SK-N-DZ (cell line): ENCODE measurements around the gene DSCAML1.

Experiments used
- DNase-seq: peaks from one replicate; pipeline ENCODE4 v3.0.0-alpha.2; 2015; ENCODE audit warnings: low spot score

Gene DSCAML1

DNA sequence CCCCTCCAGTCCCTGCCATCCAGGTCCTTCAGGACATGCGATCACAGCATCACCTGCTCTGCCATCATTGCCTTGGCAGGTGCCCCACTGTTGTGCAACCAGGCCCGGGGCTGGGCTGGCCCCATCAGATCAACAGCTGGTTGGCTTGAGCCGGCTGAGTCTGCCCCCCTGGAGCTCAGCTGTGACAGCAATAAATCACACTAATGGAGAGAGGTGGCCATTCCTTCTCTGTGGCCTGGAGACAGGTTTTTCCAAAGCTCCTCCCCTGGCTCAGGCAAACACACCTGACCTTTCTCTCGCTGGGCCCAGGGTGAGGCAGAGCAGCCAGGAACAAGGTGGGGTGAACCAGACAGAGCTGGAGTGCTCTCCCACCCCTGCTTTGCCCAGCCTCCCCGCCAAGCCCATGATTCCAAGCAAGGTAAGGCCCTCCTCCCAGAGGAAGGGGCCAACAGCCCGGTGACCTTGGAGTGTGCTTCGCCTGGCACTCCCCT, 36.4 kb upstream of the DSCAML1 start:
- DNase-seq: no peak

GRCh38 chr11:117832511-117832910, 35.5 kb upstream of the DSCAML1 start:
- DNase-seq: no peak

DNA sequence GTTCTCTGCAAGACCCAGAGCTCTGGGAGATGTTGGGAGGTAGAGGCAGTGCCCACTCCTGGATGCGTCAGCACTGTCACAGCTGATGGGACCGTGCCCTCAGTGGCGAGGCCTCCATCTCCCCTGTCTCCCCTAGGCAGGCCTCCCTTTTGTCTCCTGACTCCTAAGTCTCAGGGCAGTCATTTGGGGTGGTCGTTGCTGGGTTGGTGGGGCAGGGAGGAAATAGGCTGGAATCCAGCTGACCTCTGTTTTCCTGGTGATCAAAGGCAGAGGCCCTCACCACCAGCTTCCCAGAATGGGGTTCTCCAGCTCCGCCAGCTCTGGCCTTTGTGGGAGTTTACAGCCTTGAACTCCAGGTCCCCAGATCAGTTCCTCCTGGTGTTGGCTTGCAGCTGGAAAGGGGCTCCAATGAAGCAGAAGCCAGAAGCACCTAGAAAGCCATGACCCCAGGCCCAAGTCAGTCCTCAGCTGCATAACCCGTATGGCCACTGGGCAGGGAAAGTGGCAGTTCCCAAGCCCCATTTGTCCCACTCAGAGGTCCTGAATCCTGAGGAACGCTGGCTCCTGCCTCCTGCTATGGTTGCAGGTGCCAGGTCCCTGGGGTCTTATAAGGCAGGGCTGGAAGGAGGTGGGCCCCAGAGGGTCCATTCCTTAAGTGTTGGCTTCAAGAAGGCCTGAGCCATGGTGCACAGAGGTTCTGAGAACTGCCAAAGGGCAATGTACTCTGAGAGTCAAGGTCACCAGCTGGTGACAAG, 34.8 kb upstream of the DSCAML1 start:
- no peak for DNase-seq

- DNase-seq: no peak
These were observed 33.8 kb upstream of the DSCAML1 start for GRCh38 chr11:117830674-117831351.

- no peak for DNase-seq
These were observed 33.1 kb upstream of the DSCAML1 start for GRCh38 chr11:117830072-117830471.

- no peak for DNase-seq
These were observed 32.3 kb upstream of the DSCAML1 start for GRCh38 chr11:117829369-117829725.

DNA sequence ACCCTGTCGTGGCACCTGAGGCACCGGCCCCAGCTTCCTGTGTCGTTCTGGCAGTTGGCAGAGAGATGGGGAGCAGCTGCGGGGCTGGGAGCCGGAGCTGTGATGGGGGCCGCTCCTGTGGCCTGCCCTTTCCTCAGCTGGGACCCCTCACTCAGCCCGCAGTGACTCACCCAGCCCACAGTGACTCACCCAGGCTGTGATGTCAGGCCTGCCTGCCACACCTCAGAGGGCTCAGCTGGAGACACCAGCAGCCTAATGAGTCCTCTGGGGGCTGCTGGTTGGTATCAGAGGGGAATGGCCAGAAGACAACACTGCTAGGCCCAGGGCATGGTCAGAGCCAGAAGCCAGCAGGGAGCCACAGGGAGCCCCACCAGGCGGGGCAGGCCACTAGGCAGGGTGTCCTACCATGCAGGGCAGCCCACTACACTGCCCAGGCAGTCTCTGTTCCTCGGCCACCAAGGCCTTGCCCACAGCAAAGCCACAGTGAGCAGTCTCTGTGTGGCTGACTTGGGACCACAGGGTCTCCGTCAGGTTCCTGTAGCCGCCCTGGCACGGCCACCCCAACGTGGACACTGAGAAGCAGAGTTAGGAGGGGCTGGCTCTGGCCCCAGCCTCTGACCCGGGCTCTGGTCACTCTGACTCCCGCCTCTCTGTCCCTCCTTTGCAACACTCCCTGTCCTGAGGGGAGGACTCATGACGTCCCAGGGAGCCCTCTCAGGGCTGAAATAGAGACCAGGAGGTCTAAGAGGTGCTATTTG, 31.8 kb upstream of the DSCAML1 start:
- DNase-seq: no peak

- DNase-seq: no peak
These were observed 30.8 kb upstream of the DSCAML1 start for GRCh38 chr11:117827521-117828511.

GRCh38 chr11:117826832-117827231, 29.8 kb upstream of the DSCAML1 start:
- no peak for DNase-seq

DNA sequence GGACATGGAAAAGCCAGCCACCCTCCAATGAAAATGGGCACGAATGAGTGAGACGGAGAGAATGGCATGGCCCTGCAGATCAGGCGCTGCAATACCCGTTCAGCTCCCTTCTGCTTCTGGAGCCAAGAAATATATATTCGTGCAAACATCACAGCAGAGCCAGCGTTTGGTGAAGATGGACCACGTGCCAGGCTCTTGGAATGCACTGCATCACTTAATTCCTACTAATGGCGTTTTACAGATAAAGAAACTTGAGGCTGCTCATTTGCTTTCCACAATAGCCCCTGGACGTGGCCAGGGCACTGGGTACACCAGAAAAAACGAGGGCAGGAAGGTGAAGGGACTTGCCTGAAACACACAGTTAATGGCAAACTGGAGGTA, 29.2 kb upstream of the DSCAML1 start:
- no peak for DNase-seq

DNA sequence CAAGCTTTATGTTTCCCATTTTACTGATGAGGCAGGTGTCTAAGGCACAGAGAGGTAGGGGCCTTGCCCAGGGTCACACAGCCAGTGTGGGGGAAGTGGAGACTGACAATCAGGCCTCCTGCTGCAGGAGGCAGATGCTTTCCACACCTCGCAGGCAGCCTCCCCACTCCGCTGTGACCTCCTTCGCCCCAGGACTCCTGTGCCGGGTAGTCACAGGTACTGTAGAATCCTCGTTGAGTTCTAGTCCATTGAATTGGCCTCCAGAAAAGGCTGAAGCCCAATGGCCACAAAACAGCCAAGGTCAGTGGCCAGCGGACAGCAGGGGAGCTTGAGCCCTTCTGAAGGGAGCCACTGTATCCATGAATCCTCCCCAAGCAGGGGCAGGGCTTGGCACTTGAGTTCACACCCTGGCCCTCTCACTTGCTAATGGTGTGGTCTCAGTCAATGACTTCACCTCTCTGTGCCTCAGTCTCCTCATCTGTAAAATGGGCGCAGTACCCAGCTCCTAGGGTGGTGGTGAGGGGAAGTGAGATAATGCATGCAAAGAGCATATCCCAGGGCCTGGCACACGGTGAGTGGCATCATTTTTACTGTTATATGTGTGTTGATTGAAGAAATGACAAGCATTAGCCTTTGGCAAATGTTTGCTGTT, 28.6 kb upstream of the DSCAML1 start:
- DNase-seq: no peak

DNA sequence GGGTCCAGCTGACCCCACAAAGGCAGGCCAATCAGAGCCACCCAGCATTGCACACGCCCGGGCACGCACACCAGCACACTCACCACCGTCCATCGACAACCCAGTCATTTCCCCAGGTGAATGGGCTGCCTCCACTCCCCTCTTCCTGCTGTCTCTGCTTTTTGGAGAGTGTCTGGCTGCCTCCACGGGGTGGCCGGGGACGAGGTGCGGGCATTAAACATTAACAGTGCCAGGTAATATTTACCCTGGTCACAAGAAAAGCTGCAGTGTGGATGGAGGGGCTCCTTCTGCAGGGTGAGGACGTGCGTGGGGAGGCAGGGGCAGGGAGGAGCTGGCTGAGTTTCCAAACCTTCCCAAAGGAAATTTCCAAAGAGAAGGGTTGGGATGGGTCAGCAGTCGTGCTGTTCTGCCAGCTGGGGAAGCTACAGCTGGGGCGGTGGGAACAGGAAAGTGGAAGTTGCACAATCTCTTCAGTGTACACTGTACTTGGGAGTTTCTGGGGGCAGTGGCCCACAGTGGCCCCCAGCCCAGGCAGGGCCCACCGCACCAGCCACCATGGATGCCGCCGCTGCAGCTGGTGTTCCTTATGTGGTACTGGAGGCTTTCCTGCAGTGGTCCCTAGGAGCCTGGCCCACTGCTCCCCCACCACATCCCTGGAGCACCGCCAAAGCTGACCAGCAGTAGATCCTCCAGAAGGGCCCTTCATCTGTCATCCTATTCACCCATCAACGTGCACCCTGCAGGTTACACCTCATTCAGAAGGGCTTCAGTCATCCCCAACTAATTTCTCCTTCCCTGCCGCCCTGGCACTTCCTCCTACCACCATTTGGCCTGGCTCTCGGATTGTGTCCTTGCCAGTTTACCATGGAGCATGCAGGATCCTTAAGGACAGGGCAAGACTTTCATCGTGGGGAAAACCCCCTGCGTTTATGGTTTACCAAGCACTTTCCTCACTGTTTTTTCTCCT, 27.8 kb upstream of the DSCAML1 start, which contains the start of gene FXYD2:
Gene FXYD2, minus strand, starts transcription at position 174 of the 967 bp plus-strand sequence. Its CDS starts 66 bp downstream, at position 108.
- no peak for DNase-seq

DNA sequence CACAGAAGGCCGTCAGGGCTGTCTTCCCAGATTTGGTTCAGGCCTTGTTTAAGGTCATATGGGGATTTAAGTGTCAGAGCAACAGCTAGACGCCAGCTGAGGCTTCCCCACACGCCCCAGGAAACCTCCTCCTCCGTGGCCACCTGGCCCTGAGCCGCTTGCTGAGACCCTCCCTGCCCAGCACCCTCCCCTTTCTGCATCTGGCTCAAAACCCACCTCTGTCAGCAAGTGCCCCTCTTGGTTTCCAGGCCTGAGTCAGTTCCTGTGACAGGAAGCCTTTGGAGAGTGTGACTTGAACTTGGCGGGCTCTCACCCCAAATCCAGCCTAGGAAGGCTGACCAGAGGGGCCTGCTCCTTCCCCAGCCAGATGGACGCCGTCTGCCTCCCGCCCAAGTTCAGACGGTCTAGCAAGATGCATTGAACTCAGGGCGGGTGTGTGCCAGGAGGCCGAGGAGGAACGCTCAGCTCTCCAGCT, 27.0 kb upstream of the DSCAML1 start:
- no peak for DNase-seq

DNA sequence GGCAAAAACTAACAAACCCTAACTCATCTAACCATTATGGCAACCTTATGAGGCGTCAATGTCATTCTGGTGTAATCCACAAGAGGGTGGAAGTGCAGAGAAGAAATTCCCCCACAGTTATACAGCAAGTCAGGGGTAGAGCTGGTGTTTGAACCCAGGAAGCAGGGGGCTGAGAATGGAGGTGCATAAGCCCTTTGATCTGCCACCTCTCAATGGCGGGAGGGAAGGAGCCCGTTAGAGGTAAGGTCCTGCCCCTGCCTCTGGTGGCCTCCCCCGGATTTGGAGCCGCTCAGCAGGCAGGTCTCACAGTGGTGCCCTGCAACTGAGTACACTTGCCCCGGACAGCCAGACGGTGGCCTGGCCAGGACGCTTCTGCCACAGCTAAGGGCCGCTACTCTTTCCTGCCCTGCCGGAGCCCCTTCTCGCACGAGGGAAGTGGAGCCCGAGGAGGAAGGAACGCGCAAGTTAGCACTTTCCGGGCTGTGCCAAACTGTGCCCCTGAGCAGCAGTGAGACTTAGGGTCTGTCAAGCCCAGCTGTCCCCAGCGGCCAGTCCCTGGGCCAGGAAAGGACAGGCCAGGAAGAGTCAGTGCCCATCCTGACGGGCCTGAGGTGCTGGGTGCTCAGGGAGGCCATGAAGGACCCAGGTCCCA, 26.4 kb upstream of the DSCAML1 start:
- no peak for DNase-seq

DNA sequence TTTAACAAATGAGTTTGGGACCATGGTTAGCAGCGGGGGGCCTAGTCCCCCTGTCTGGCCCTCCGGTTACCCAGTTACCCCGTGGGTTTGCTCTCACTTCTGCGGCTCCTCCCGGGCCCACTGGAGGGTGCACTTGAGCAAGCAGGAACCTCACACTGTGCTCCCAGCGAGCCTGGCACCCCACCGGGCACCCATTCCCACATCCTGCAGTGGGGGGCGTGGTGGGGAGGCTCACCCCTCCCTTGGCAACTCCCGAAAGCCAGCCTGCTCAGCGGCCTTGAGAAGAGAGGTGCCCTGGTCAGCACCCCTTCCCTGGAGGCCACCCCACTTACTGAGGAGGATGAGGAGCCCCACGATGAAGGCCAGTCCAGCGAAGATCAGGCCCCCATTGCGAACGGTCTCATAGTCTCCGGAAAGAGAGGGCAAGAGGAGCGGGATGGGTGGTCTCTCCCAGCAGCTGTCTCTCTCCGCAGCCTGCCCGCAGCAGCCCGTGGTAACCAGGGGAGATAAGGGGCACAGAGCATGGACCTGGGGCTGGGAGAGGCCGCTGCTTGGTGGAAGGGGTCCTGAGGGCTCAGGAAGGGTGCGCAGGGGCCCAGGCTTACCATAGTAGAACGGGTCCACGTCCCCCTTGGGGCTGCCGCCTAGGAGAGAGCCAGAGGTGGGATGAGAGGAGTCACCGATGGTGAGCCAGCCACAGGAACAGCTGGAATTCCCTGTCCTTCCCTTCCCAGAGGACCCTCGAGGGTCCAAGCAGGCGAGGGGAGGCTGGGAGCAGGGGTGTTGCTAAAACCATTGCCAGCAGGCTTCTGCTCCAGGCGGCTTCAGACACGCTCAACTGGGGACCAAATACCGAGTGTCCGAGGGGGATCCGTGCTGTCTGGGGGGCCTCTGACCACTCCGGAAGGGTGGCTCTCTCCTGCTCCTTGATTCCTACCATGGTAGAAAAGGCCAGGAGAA, 25.3 kb upstream of the DSCAML1 start:
- DNase-seq: no peak

DNA sequence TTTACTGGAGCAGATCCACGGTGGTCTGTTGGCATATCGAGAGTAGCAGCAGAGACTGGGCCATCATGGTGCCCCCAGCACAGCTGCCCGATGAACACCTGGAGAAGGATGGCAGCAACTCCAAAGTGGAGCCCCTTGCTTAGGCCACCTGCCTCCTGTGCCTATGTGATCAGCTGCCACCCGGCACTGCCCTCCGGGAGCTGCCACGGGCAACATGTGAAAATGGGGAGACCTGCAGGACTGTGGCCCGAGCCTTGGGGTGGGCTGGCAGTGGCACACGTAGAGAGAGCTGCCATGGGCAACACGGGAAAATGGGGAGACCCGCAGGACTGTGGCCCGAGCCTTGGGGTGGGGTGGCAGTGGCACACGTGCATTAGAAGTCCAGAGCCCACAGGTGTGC, 24.4 kb upstream of the DSCAML1 start:
- no peak for DNase-seq

DNA sequence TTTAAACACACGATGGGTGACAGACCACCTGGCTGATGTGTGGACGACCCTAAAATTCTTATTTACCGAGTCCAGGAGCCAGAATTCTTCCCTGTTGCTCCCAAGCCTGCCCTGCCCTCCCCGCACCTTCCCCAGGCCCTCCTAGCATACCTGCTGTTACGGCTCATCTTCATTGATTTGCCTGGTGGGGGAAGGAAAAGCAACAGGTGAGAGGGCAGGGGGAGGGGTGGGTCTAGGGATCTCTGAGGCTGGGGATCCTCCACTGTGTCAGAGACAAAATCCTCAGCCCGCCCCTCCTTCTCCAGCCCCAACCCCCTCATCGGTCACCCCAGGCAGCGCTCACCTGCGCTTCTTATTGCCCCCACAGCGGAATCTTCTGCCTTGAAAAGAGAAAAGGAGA, 23.5 kb upstream of the DSCAML1 start:
- DNase-seq: no peak

DNA sequence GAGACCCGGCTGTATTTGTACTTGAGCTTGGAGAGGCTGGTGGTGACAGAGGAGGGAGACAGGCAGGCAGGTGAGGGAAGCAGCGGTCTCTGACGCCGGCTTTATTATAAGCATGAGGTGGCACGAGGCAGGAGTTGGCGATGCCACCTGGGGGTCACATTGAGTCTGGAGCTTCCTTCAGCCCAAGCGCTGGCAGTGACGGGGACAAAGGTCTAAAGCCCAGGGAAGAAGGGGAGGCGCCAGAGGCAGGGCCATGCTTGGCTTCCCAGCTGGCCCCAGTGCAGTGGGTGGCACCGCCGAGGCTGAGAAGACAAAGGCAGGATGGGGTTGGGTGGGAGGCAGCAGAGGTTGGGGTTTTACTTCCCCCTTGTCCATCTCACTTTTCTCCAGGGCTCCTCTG, 23.1 kb upstream of the DSCAML1 start:
- no peak for DNase-seq
